ENCODE results near the gene FMN1.

DNA sequence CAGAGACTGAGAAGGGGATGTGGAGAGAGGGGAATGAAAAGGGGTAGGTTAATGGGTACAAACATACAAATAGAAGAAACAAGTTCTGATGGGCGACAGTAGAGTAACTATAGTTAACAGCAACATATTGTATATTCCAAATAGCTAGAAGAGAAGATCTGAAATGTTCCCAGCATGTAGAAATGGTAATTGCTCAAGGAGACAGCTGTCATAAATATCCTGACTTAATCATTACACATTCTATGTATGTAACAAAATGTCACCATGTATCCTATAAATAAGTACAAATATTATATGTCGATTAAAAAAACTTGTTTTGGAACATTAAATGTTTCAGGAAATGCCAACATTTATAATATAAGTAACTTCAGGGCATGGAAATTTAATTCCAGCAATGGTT lies 23.3 kb downstream of the FMN1 start:
- TF ChIP-seq, protein P1, sequence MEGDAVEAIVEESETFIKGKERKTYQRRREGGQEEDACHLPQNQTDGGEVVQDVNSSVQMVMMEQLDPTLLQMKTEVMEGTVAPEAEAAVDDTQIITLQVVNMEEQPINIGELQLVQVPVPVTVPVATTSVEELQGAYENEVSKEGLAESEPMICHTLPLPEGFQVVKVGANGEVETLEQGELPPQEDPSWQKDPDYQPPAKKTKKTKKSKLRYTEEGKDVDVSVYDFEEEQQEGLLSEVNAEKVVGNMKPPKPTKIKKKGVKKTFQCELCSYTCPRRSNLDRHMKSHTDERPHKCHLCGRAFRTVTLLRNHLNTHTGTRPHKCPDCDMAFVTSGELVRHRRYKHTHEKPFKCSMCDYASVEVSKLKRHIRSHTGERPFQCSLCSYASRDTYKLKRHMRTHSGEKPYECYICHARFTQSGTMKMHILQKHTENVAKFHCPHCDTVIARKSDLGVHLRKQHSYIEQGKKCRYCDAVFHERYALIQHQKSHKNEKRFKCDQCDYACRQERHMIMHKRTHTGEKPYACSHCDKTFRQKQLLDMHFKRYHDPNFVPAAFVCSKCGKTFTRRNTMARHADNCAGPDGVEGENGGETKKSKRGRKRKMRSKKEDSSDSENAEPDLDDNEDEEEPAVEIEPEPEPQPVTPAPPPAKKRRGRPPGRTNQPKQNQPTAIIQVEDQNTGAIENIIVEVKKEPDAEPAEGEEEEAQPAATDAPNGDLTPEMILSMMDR (IDR thresholded peaks at IDR 0.05 in 4 of 5, conservative IDR thresholded peaks at IDR 0.05 in 1 of 5) = no peak
- TF ChIP-seq POLR2A (IDR thresholded peaks at IDR 0.05) = no peak

Data from gastrocnemius medialis (tissue), 4 donors.